Limb (tissue), 2 donors: ENCODE results near the gene MYO6.

Experiments used
- DNase-seq, 2 donors: peaks; one replicate each; pipeline ENCODE4 v3.0.0-alpha.2; 2016; ENCODE audit errors: extremely low spot score in 2 of 2

The MYO6 gene

DNA sequence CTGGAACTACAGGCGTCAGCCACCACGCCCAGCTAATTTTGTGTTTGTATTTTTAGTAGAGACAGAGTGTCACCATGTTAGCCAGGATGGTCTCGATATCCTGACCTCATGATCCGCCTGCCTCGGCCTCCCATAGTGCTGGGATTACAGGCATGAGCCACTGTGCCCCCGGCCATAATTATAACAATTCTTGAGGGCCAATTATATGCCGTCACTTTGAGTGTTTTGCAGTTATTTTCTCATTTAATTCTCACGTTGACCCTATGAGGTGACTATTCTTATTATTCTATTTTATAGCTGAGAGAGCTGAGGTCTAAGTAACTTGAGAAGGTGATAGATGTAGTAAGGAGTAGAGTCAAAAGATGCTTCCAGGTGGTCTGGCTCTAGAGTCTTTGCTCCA is 13.0 kb downstream of the MYO6 start:
- no peak for DNase-seq

DNA sequence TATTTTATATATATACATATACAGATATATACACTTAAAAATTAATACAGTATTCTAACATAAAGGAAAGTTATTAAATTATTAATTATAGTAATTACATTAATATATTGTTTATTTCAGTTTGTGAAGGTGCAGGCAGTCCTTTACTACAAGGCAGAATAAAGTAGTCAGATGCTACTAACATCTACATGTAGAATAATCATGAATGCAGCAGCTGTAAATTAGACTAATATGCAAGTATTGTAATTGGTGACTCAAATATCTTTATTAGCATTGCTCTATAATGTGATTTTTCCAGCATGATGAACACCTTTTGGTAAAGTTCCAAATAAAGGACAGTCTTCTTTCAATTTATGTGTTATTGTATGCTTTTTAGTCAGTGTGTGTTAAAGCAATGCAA is 17.3 kb downstream of the MYO6 start:
- DNase-seq = no peak

- DNase-seq = no peak
Observed at GRCh38 chr6:75770844-75771243, 21.8 kb downstream of the MYO6 start.

GRCh38 chr6:75775219-75775618 is 26.2 kb downstream of the MYO6 start:
- DNase-seq = peak in 1 of 2 donors; percentile 30

GRCh38 chr6:75776461-75776860 is 27.4 kb downstream of the MYO6 start:
- no peak for DNase-seq

- DNase-seq = no peak
Observed at GRCh38 chr6:75778757-75779156, 29.7 kb downstream of the MYO6 start.

GRCh38 chr6:75786152-75786551 is 37.1 kb downstream of the MYO6 start:
- no peak for DNase-seq

GRCh38 chr6:75788894-75789293 is 39.9 kb downstream of the MYO6 start:
- DNase-seq = no peak

DNA sequence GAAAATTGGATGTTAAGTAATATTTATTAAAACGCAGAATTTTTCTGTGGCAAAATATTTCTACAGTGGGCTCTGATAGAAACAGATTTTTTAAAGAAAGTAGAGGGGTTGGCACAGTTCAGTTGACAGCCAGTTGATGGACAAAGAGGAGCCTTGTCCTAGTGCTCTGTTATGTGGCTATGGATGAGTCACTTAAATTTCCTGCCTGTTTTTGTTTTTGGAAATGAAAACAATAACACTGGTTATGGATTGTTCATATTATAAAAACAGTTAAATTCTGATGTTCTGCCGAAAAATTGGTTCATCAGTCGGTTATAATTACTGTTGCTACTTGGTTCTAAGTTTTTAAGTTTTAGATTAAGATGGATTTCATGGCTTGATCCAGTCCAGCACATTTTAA is 42.8 kb downstream of the MYO6 start:
- DNase-seq = no peak

GRCh38 chr6:75794351-75794846 is 45.4 kb downstream of the MYO6 start:
- no peak for DNase-seq

DNA sequence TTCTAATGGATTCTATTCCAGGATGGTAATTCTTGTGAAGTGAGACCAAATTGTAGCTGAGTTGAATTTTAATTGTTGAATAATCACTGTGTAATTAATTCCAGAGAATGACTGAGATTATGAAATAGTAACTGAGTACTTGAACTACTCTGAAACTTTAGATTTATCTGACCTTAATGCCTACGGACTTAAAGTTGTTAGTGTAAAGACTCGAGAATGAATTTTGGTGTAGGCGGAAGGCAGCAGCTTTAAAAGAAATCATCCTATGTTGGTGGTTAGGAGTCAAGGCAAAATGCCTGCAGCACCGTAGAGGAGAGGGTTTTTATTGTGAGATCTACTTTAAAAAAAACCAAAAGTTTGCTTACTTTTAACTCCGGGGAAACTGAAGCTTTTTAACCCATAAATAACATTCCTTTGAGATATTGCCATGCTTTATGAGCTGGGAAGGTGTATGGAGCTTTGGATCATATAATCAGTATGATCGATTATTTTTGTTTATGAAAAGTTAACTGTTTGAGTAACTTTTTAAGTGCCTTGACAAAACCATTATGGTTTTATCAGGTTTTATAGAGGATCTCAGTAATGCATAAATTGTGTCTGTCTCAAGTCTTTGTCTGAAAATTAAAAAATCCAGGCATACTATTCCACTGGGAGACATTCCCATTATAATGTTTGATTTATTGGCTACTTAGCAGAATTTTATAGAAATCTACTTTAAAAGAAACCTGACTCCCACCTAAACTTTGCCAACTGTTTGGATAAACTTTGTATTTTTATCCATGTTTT is 46.1 kb downstream of the MYO6 start:
- no peak for DNase-seq

- DNase-seq = no peak
Observed at GRCh38 chr6:75796723-75797122, 47.7 kb downstream of the MYO6 start.

GRCh38 chr6:75800133-75800532 is 51.1 kb downstream of the MYO6 start:
- DNase-seq = no peak

DNA sequence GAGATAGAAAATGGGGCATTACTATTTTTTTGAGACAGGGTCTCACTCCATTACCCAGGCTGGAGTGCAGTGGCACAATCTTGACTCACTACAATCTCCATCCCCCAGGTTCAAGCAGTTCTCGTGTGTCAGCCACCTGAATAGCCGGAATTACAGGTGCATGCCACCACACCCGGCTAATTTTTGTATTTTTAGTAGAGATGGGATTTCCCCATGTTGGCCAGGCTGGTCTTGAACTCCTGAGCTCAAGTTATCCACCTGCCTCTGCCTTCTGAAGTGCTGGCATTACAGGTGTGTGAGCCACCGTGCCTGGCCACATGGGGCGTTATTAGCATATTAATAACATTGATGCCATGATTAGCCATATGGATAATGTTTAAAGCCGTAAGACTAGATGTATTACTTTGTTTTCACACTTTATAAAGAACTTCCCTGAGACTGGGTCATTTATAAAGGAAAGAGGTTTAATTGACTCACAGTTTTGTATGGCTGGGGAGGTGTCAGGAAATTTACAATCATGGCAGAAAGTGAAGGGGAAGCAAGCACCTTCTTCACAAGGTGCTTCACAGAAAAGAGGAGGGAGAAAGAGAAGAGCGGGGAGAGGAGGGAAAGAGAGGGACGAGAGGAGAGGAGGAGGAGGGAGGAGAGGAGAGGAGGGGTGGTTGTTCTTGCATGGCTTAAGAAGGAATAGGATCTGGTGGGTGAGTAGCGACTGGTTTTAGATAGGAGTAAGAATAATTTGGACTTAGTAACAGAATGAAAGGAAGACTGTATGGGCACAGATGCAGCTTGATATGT is 51.9 kb downstream of the MYO6 start:
- no peak for DNase-seq

- no peak for DNase-seq
Observed at GRCh38 chr6:75802366-75802765, 53.3 kb downstream of the MYO6 start.

- DNase-seq = no peak
Observed at GRCh38 chr6:75808507-75808906, 59.5 kb downstream of the MYO6 start.

- DNase-seq = no peak
Observed at GRCh38 chr6:75812560-75812959, 63.5 kb downstream of the MYO6 start.

DNA sequence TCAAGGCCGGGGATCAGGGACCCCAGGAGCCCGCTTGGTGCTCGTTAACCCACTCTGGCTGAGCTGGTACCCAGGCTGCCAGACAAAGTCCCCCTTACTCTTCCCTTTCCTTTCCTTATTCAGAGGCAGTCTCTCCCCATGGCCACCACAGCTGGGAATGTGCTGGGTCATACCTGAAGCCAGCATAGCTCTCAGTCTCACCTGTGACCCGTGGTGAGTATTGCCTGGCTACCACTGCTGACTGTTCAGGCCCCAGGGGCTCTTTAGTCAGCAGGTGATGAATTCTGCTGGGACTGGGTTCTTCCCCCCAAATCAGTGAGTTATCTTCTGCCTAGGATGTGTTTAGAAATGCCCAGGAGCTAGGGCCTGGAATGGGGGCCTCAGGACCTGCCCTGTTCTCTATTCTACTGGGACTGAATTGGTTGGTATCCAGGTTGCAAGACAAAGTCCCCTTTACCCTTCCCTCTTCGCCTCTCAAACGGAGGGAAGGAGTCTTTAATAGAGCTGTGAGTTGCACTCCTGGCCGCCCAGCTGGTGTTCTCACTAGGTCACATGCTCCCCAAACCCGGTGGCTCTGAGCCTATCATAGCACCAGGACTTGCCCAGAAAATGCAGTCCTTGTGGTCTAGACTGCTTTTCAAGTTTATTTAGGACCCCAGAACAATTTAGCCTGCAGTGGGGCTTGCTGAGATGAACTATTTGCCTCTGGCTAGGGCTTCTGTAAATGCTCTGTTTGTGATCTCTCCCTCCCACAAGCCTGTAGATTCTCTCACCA is 64.6 kb downstream of the MYO6 start:
- DNase-seq = no peak

DNA sequence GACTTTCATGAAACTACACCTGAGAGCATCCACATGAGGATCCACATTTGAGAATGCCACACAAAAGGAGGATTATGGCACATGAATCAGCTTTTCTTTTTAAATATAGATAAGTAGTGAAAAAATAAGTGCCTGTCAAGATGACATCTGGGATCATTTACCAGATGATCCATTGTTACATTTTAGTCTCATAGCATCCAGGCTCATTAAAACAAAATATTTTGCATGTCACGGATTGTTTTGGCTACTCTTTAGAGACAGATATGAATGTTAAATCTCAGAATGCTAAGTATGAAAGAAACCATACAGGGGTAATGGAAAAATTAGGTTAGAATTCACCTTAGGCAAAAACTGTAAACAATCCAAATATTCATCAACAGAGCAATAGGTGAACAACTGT is 66.7 kb downstream of the MYO6 start:
- DNase-seq = no peak

- DNase-seq = no peak
Observed at GRCh38 chr6:75818098-75818855, 69.2 kb downstream of the MYO6 start.

DNA sequence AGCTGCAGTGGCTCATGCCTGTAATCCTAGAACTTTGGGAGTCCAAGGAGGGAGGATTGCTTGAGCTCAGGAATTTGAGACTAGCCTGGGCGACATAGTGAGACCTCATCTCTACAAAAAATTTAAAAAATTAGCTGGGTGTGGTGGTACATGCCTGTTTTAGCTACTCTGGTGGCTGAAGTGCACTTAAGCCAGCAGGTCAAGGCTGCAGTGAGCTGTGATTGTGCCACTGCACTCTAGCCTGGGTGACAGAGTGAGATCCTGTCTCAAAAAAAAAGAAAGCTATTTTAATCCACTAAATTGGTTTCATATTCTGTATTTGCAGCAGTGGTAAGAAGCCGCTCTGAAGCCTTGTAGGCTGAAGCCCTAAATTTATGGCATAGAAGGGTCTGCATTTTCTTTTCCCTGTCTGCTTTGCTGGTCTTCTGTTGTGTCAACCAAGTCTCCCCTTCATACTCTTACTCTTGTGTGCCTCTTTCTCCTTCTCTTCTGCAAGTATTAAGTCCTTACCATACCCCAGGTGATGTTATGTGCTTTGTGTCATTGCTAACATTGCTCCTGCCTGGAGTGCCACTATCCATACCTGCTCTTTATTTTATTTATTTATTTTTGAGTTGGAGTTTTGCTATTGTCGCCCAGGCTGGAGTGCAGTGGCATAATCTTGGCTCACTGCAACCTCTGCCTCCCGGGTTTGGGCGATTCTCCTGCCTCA is 70.9 kb downstream of the MYO6 start:
- DNase-seq = no peak
